Transverse colon (tissue), 4 donors: ENCODE data around the gene ZFP1. TPM values are rescaled to one million over a fixed set of nuclear protein-coding genes. Genes with fewer than 3 reads are reported as not detected.

Experiments
- DNase-seq: peaks from one replicate; pipeline ENCODE4 v3.0.0-alpha.2; 2019
- H3K27ac ChIP-seq, 4 donors: fragments of 200-600 bp; sonication (generic); 2 replicates each; pipeline ENCODE4 v1.5.1; 2016 to 2018; ENCODE audit warnings: inconsistent platforms in 4 of 4
- H3K27me3 ChIP-seq: fragments of 200-600 bp; sonication (generic); 2 replicates; pipeline ENCODE4 v1.5.1; 2017; ENCODE audit warnings: inconsistent platforms
- H3K36me3 ChIP-seq, 4 donors: fragments of 200-600 bp; sonication (generic); 2 replicates each; pipeline ENCODE4 v1.5.1; 2017 to 2019; ENCODE audit warnings: inconsistent platforms in 4 of 4
- H3K4me1 ChIP-seq, 4 donors: fragments of 200-600 bp; sonication (generic); 2 replicates each; pipeline ENCODE4 v1.5.1; 2017 to 2020; ENCODE audit warnings: inconsistent platforms in 4 of 4
- H3K4me3 ChIP-seq, 4 donors: fragments of 200-600 bp; sonication (generic); 1 replicate in 1 of 4; 2 replicates in 3 of 4; pipeline versions ENCODE4 v1.5.1 to v1.6.1; 2017 to 2019; ENCODE audit warnings: inconsistent platforms in 4 of 4
- H3K9me3 ChIP-seq, 2 donors: fragments of 200-600 bp; sonication (generic); 2 replicates each; pipeline ENCODE4 v1.5.1; 2017 to 2019; ENCODE audit warnings: inconsistent platforms in 2 of 2
- EP300 ChIP-seq: sonication (generic); formaldehyde crosslinking; IDR thresholded peaks from one replicate; pipeline ENCODE4 v1.6.1; 2017; ENCODE audit warnings: antibody characterized with exemption, low read depth
- POLR2A ChIP-seq: fragments of 450-650 bp; IDR thresholded peaks from one replicate; pipeline ENCODE4 v1.6.1; 2016; ENCODE audit warnings: antibody characterized with exemption, mild to moderate bottlenecking, moderate library complexity
- POLR2AphosphoS5 ChIP-seq, 3 donors: sonication (generic); formaldehyde crosslinking; IDR thresholded peaks; one replicate each; pipeline ENCODE4 v1.6.1; 2016; ENCODE audit warnings: antibody characterized with exemption in 3 of 3
- WGBS, 2 donors: methylation state at CpG; one replicate each; pipeline ENCODE4 v1.1.5; 2018; ENCODE audit warnings: low coverage in 1 of 2; 5-methylcytosine and 5-hydroxymethylcytosine counted together
- in situ Hi-C, 4 donors: fragments of 200-750 bp; cut with MboI; loops; one replicate each; pipeline versions ENCODE4 v1.15.0 to v1.15.1; 2017; ENCODE audit warnings: low sequenced_read_pairs in 3 of 4, low pct_ligation_motif_present in 1 of 4, low pct_unique_long_range_greater_than_20kb in 1 of 4
- intact Hi-C: fragments of 100-400 bp; cut with DNase I; formaldehyde crosslinking; loops from one replicate; pipeline ENCODE4 v1.15.1; 2023; ENCODE audit warnings: low total_unique reads
- total RNA-seq, 4 donors: library from RNA; depleted of rRNA; stranded (reverse); fragments of >200 nt; gene quantifications; one replicate each; pipeline ENCODE4 v1.1.0, GENCODE V29; 2016
- TF ChIP-seq, protein P1 (sequence below), 5 experiments: fragments of 200-600 bp in 3 of 5; fragments of 450-650 bp in 2 of 5; sonication (generic) in 3 of 5; IDR thresholded peaks; 1 replicate in 2 of 5; 2 replicates in 3 of 5; pipeline ENCODE4 v1.5.1; 2016 to 2017; ENCODE audit warnings: antibody characterized with exemption in 5 of 5, inconsistent platforms in 3 of 5, mild to moderate bottlenecking in 2 of 5, moderate library complexity in 1 of 5

Gene ZFP1
- total RNA-seq, 4 donors from 2014 or later: 1.1 to 56.7 (median 6.3) TPM

- H3K27me3 ChIP-seq: no peaks in the 10 kb centered on the region
- no peaks in the 10 kb centered on the region for H3K9me3 ChIP-seq
- 88% methylated on average over 20 of the region's 20 CpGs; no CpG with 5 or more reads in 1 of the 2 donors for WGBS, 2 donors
- no peak for DNase-seq
- H3K36me3 ChIP-seq: no peaks in the 10 kb centered on the region
- in situ Hi-C loops (loop anchor here in 1 of 4 donors (25.0 kb wide), 1 partner anchor 401 kb away; the partner anchor contains the start of gene MLKL), intact Hi-C loops (no loop called here)
- H3K4me3 ChIP-seq: no peak overlapping the region
- H3K4me1 ChIP-seq: peaks cover 32 to 52% (median 38%) of the 10 kb centered on the region in 4 donors
- no peak overlapping the region for H3K27ac ChIP-seq
- no peak for TF ChIP-seq POLR2AphosphoS5 (IDR thresholded peaks at IDR 0.05)
These were observed 34.7 kb upstream of the ZFP1 start for GRCh38 chr16:75113541-75114121.

DNA sequence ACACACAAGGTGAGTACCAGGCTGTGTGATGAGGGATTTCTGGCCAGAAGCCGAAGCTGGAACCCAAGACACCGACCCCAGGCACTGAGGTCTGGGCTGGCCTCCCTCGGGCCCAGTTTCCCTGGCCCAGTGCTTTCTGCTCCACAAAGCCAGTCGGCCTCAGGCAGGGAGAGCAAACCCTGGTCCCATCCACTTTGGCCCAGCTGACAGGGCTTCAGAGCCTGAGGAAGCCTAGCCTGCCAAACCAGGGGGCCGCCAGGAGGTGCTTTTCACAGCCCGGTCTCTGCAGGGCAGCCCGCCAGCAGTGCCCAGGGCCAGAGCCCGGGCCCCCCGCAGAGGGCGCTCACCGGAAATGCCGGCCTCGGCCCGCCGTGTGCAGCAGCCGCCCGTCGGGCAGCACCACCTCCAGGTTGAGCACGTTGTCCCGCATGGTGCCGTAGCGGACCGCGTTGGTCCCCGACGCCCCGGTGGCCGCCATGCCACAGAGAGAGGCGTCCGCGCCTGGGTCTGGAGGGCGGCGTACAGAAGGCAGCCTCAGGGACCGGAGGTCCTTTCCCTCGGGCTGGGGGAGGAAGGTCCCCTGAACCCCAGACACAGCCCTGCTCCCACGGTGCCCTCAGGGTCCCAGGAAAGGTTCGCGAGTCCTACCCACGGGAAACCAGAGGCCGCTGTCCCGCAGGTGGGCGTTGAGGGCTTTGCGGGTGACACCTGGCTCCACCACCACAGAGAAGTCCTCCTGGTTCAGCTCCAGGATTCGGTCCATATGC is 34.0 kb upstream of the ZFP1 start:
- no peaks in the 10 kb centered on the region for H3K9me3 ChIP-seq
- intact Hi-C loops: no loop called here
- H3K27me3 ChIP-seq: no peaks in the 10 kb centered on the region
- in situ Hi-C loops: loop anchor here in 1 of 4 donors (25.0 kb wide), 1 partner anchor 402 kb away; the partner anchor contains the start of gene MLKL
- no peak for DNase-seq
- H3K27ac ChIP-seq: no peak overlapping the region
- WGBS, 2 donors: 91 to 95% methylated on average over 14 to 42 of the region's 44 CpGs
- H3K36me3 ChIP-seq: no peaks in the 10 kb centered on the region
- no peak for TF ChIP-seq POLR2AphosphoS5 (IDR thresholded peaks at IDR 0.05)
- H3K4me1 ChIP-seq: peaks cover 25 to 45% (median 31%) of the 10 kb centered on the region in 4 donors
- no peak overlapping the region for H3K4me3 ChIP-seq

GRCh38 chr16:75114946-75115825 is 33.1 kb upstream of the ZFP1 start:
- Histone ChIP-seq H3K27me3 (no peaks in the 10 kb centered on the region), H3K36me3 (no peaks in the 10 kb centered on the region), H3K9me3 (no peaks in the 10 kb centered on the region), H3K4me3 (peak overlapping the region in 3 of 4 donors; percentile 37 to 71 (median 54)), H3K27ac (peak overlapping the region in 2 of 4 donors; percentile 84), H3K4me1 (peaks cover 16 to 37% (median 22%) of the 10 kb centered on the region in 4 donors)
- DNase-seq: no peak
- TF ChIP-seq, protein P1, sequence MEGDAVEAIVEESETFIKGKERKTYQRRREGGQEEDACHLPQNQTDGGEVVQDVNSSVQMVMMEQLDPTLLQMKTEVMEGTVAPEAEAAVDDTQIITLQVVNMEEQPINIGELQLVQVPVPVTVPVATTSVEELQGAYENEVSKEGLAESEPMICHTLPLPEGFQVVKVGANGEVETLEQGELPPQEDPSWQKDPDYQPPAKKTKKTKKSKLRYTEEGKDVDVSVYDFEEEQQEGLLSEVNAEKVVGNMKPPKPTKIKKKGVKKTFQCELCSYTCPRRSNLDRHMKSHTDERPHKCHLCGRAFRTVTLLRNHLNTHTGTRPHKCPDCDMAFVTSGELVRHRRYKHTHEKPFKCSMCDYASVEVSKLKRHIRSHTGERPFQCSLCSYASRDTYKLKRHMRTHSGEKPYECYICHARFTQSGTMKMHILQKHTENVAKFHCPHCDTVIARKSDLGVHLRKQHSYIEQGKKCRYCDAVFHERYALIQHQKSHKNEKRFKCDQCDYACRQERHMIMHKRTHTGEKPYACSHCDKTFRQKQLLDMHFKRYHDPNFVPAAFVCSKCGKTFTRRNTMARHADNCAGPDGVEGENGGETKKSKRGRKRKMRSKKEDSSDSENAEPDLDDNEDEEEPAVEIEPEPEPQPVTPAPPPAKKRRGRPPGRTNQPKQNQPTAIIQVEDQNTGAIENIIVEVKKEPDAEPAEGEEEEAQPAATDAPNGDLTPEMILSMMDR (IDR thresholded peaks at IDR 0.05): no peak
- no peak for TF ChIP-seq POLR2AphosphoS5 (IDR thresholded peaks at IDR 0.05)
- TF ChIP-seq EP300: no peak
- no peak for TF ChIP-seq POLR2A
- in situ Hi-C loops (loop anchor here in 1 of 4 donors (25.0 kb wide), 1 partner anchor 403 kb away; the partner anchor contains the start of gene MLKL), intact Hi-C loops (no loop called here)
- 76 to 93% methylated on average over 3 to 41 of the region's 45 CpGs for WGBS, 2 donors

DNA sequence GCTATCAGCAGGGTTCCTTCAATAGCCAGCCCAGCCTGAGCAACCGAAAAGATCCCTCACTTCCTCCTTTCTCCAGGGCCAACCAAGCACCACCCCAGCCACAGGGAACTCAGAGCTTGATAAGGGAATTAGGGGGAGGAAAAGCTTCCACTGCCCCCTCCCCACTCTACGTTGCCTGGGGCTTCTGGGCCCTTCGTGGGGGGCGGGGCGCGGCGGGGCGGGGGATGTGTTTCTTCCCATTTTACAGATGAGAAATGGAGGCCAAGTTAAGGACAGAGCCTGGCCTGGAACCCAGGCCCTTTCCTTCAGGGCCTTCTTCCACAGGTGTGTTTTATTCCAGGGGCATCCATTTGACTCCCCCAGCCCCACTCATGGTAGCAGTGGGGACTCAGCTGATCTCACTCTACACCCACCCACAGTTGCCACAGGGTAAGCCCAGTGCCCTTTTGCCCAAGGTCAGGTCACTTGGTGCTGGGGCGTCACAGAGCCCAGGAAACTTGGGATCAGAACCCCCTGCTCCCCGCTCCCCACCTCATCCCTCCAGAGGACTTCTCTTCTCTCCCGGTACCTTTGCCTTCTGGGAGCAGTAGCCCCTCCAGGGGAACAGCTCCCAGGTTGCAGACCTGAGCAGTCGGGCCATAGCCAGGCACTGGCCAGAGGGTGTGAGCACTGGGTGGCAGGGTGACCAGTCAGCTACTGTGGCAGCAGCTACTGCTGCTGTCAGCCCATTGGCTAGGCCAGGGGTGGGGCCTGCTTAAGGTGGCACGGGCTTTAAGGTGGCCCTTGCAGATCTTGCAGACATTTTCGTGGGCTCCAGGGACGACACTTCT is 32.0 kb upstream of the ZFP1 start, which contains the start of gene LDHD:
Gene LDHD (minus strand): TSS at position 700 of the 830 bp plus-strand sequence. CDS start 60 bp downstream, at position 640.
- Histone ChIP-seq H3K9me3 (peaks cover 0 to under 1% of the 10 kb centered on the region in 2 donors), H3K4me1 (peaks cover 7 to 26% (median 12%) of the 10 kb centered on the region in 4 donors), H3K27ac (peak within 1 kb of the TSS; percentile 54 to 84 (median 74)), H3K36me3 (no peaks in the 10 kb centered on the region), H3K27me3 (no peaks in the 10 kb centered on the region), H3K4me3 (peak within 1 kb of the TSS; percentile 30 to 71 (median 46))
- no peak for TF ChIP-seq EP300
- peak; percentile 96 for TF ChIP-seq POLR2A
- TF ChIP-seq POLR2AphosphoS5 (IDR thresholded peaks at IDR 0.05): peak; percentile 79 to 96 (median 95)
- WGBS, 2 donors: 29 to 49% methylated on average over 3 to 13 of the region's 15 CpGs
- intact Hi-C loops: no loop called here
- in situ Hi-C loops: loop anchor here in 1 of 4 donors (25.0 kb wide), 1 partner anchor 404 kb away; the partner anchor contains the start of gene MLKL
- peak; percentile 90 for DNase-seq
